ENCODE measurements around the gene EBPL.
"Not testable (repeated sequence)": the region's sequence is repeated elsewhere in the genome, so short reads cannot be mapped to it uniquely, and the experiment has no call there.

EBPL gene

DNA sequence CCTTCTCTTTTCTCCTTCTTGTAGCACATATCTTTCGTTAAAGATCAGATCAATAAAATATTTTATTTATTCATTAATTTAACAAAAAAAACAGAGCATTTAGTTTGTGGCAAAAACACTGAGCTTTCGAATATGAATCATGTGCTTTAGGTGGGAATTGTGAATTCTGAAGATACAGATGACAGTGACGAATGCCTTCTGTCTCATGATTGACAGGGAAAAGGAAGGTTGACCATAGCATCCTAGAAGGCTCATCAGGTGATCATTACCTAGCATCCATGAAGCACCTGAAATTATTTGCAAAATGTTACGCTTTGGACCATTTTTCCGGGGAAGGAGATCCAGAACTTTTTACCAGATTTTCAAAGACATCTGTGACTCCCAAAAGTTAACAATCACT is 59.1 kb downstream of the EBPL start:
- DNase-seq: no peak

DNA sequence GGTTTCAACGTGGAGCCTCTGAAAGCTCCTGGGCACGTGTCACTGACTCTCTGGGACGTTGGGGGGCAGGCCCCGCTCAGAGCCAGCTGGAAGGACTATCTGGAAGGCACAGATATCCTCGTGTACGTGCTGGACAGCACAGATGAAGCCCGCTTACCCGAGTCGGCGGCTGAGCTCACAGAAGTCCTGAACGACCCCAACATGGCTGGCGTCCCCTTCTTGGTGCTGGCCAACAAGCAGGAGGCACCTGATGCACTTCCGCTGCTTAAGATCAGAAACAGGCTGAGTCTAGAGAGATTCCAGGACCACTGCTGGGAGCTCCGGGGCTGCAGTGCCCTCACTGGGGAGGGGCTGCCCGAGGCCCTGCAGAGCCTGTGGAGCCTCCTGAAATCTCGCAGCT is 60.7 kb downstream of the EBPL start:
- no peak for DNase-seq

DNA sequence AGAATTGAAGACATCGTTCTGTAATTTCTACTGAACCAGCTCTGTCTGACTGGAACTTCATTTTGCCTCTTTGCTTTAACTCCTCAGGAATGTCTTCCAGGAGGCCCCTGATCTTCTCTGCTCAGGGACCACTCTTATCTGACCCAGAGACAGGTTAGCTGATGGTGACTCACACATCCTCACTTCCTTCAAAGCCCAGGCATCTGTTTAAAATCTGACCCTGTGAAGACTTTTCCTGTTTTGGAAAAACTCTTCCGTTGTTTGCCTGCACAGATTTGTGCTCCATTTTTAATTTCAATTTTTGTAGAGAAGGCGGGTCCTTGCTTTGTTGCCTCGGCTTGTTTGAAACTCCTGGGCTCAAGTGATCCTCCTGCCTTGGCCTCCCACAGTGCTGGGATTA is 61.3 kb downstream of the EBPL start:
- DNase-seq: no peak

DNA sequence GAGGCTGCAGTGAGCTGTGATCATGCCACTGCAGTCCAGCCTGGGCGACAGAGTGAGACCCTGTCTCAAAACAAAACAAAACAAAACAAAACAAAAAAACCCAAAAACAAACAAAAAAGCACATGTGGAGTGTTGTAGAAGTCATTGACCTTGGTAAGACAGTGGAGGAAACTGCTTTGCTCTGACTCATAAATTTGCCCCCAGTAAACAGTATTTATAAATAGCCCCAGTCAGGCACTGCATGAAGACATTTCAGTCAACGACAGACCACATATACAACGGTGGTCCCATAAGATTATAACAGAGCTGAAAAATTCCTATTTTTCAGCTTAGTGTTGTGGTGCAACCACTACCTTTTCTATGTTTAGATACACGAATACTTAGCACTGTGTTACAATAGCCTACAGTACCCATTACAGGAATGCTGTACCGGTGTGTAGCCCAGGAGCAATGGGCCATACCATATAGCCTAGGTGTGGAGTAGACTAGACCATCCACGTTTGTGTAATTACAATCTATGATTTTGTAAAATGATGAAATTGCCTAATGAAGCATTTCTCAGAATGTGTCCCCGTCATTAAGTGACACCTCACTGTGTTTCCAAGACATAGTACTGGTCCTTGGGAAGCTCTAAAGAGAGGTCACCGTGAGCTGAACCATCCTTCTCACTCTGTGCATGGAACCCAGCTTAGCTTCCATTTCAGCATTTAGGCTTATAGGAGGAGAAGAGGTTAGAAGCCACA is 61.9 kb downstream of the EBPL start:
- DNase-seq: no peak

DNA sequence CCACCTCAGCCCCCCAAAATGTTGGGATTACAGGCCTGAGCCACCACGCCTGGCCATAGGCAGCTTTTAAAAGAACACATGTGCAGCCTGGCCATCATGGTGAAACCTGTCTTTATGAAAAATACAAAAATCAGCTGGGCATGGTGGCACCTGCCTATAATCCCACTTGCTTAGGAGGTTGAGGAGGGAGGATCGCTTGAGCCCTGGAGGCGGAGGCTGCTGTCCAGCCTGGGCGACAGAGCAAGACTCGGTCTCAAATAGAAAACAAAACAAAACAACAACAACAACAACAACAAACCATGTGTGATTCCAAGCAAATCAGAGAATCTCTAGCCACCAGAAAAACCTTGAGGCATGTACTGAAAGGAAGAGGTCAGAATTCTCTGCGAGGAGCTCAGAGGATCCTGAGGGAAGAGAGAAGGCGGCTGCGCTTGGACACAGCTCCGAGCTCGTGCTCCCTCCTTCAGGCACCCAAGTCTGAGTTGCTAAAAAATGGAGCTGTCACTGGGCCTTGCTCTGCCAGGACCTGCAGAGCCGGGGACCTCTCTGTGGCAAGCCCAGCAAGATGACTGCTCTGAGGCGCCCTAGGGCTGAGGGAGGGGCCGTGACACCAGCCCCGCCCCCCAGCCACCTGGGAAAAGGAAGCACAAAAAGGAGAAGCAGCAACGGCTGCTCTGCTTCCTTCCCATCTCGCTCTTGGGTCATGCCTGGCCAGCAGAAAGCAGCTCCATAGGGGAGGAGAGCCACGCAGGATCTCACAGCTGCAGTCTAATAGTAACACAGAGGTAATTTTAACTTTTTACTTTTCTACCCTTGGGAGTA is 63.2 kb downstream of the EBPL start, which contains the start of gene ARL11:
TSS of gene ARL11 (plus strand) at position 677 of the 822 bp plus-strand sequence. CDS start 1,941 bp downstream, outside the sequence.
- no peak for DNase-seq

DNA sequence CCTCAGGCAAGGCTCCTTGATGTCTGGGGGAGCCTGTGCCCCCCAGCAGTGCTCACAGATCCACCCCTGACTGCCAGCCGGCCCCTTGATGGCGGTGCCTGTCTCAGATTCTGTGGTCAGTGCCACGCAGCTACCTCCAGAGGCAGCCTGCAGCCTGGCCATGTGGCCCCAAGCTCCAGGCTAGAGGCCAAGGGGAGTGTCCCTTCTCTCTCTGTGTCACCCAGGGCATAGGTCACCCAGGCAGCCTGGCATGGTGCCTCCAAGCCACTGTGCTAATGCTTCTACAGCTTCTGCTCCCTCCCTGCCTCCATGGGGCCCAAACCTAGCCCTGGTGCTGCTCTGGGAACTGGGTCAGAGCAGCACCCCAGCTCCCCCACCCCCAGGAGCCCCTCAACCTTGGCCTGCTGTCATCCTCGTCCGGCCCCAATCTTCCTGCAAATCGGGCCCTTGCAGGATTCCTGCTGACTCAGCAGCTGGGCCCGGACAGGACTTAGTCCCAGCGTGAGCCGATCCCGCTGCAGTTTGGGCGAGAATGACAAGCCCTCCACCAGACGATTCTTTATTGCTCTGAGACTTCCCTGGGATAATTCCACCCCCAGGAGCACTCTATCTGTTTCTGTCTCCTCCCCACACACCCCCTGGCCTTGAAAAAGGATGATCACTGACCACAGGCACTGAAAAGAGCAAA is 65.8 kb downstream of the EBPL start:
- no peak for DNase-seq

DNA sequence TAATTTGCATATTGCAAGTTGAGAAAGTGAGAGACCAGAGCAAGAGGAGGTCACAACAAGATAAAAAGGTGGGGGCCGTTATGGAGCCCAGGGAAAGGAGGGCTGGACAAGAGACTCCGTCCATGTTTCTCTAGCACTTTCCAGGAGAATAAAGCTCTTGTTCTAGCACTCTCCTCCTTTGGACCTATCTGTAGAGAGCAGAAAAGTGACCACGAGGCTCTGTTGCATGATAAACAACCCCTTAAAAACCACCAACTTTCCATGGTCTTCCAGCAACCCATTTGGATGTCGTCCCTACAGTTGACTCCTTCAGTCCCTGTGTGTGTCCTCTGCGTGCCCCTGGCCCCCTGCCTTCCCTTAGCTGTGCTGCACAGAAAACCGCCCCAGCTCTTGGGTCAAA is 67.1 kb downstream of the EBPL start:
- DNase-seq: no peak

DNA sequence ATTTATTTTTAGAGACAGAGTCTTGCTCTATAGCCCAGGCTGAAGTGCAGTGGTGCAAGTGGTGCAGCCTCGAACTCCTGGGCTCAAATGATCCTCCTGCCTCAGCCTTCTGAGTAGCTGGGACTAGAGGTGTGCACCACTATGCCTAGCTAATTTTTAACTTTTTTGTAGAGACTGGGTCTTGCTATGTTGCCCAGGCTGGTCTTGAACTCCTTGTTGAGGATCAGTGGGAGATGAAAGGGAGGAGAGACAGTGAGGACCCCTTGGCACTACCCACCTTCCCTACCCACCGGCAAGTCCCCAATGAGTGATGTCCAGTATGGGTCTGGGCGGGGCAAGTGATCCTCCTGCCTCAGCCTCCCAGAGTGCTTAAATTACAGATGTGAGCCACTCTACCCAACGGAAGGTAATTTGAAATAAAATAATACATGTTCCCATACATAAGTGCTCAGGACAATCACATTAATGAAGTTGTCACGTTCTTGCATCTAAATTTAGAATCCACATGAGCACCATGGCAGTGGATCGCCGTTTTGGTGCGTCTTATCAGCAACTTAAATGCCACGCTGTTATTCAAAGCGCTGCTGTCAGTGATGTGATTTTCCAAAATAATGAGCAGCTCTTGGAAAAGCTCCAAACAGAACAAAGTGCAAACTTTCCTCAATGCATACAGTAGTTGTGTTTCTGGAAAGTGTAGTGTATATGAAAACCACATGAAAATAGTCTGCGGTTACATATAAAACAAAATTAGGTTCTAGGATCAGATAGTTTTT is 68.9 kb downstream of the EBPL start:
- no peak for DNase-seq

DNA sequence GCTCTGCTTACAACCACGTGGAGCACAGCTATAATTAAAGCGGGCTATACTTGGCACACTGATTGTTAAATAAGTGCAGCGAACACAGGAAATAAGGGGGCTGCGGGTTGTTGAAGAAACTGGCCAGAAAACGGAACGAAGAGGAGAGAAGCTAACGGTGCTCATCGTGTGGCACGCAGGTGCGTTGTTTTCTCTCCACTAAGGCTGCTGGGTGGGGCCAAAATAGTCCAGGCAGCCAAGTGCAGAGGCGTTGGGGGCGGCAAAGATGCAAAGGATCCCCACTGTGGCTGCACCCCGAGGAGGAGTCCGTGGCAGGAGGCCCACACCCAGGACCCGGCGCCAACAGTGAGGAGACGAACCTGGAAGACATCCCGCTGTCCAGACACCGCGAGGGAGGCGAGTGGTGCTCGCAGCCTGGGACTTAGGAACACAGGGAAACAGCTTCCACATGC is 71.1 kb downstream of the EBPL start:
- DNase-seq: no peak

DNA sequence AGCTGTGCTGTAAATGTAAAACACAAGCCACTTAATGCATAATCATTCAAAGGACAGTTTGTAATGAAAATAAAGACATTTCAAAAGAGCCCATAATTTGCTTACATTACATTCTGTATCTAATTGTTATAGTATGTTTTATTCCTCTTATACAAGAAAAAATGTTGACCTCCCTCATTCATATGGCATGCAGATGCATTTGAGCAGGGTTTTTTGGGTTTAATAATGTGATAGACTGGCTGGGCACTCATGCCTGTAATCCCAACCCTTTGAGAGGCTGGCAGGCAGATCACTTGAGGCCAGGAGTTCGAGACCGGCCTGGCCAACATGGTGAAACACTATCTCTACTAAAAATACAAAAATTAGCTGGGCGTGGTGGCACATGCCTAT is 74.6 kb downstream of the EBPL start:
- no peak for DNase-seq

- no peak for DNase-seq
Measured at GRCh38 chr13:49615836-49616675, 75.2 kb downstream of the EBPL start.

- not testable (repeated sequence) for DNase-seq
Measured at GRCh38 chr13:49612042-49612441, 79.2 kb downstream of the EBPL start.

Data from DMS 273 treated with DMSO at 0.1 percent for 48 hours (cell line).